Measurements from ENCODE around the gene CNIH1. TPM values are rescaled to one million over a fixed set of nuclear protein-coding genes. Genes with fewer than 3 reads are reported as not detected.

The CNIH1 gene
- total RNA-seq (40.5 TPM), polyA plus RNA-seq (100 to 1,000 TPM in 2 of 4 donors, 10 to 100 TPM in 2; 81.2 to 112 (median 102) TPM)

DNA sequence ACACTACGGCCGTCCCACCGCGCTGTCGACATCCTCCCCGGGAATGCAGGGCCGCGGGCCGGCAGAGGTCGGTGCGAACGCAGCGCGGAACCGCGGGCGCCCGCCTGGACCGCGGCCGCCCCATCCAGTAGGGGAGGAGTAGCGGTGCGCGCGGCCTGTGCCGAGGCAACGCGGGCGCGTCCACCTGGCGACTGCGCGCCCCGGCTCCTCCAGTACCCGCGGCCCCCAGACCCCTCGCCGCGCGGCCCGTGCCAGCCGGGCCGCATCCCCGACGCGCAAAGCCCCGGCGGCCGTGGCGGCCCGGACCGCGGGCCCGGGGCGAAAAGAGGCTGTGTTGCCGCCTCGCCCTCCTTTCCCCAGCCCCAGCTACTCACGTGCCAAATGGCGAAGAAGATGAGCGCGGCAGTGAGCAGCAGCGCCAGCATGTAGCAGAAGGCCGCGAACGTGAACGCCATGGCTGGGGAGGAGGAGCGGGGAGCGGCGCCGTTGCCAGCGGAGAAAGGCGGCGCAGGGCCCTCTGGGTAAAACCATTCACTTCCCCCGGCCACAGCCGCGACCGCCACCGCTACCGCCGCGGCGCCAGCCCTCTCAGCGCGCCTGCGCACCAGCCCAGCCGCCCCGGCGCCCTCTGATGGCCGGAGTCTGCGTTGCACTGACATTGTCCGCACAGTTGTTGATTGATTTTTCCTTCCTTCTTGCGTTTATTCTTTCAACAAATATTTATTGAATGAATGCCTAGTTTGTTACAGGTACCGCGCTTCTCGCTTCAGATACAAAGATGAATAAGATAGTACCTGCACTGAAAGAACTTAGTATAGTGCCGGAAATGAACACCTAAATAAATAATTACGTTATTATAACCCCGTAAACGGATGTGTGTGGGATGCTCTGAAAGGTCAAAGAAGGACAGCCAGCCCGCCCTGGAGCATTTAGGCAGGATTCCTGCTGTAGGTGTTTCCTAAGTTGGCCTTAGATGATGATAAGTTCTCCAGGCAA lies at the start of gene CNIH1:
Gene CNIH1 (minus strand): TSS at position 502 of the 996 bp plus-strand sequence. CDS start 47 bp downstream, at position 455.
- Histone ChIP-seq H3K27me3 (ENCODE audit: control insufficient read depth, insufficient read depth, low read length) (no peaks in the 10 kb centered on the region), H3K9me3 (ENCODE audit: control insufficient read depth in 2 of 2, low read length in 2 of 2) (no peaks in the 10 kb centered on the region), H3K27ac (ENCODE audit: insufficient read depth, low read length, poor library complexity, severe bottlenecking) (peak within 1 kb of the TSS; percentile 74), H3K36me3 (ENCODE audit: control insufficient read depth, insufficient read depth, low read length) (peaks cover 3% of the 10 kb centered on the region), H3K4me1 (ENCODE audit: control insufficient read depth, insufficient read depth, low read length, poor library complexity, severe bottlenecking) (peaks cover 45% of the 10 kb centered on the region), H3K4me3 (ENCODE audit: low read depth, low read length) (peak within 1 kb of the TSS; percentile 93)
- DNase-seq (peak; percentile 87 to 94 (median 93)), ATAC-seq (ENCODE audit: low read depth in 2 of 2) (peak; percentile 96)
- Mint-ChIP-seq H3K9me3 (peaks cover 0 to 2% (median 0%) of the 10 kb centered on the region in 7 donors), H3K27me3 (peaks cover 16% of the 10 kb centered on the region), H3K27ac (peak within 1 kb of the TSS; percentile 90 to 97 (median 97)), H3K36me3 (peaks cover 4% of the 10 kb centered on the region), H3K4me3 (peak within 1 kb of the TSS; percentile 85 to 98 (median 94)), H3K4me1 (peaks cover 29 to 55% (median 43%) of the 10 kb centered on the region in 4 donors)

DNA sequence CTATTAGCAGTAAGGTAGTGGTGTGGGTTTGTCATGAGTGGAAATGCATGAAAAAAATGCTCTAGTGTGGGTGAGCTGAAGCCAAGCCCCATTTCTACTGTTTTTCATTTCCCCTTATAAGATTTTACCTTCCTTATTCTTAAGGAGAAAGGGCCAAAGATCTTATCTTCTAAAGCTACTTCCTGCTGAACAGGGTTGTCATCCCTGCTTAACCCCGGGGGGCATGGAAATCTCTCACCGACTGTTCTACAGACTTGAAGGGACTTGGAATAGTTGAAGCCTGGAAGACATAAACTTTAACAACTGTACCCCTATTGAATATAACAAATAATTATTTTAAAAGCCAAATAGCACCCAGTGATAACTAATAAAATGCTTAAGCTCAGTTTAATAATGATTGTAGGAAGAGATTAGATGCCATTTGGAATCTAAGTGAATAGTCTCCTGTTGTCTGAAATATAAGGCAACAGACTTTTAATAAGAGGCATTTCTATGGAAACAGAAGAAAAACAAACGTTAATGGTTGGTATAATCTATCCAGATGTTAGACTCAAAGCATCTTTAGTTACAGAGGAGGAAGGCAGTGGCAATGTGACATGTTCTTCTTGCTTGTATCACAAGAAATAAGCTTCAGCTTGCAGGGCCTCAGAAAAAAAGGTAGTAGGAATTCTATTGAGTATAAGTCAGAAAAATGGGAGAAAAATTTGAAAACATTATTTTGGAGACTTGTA lies 49.4 kb upstream of the CNIH1 start:
- no peak for ATAC-seq (ENCODE audit: low read depth in 2 of 2)

DNA sequence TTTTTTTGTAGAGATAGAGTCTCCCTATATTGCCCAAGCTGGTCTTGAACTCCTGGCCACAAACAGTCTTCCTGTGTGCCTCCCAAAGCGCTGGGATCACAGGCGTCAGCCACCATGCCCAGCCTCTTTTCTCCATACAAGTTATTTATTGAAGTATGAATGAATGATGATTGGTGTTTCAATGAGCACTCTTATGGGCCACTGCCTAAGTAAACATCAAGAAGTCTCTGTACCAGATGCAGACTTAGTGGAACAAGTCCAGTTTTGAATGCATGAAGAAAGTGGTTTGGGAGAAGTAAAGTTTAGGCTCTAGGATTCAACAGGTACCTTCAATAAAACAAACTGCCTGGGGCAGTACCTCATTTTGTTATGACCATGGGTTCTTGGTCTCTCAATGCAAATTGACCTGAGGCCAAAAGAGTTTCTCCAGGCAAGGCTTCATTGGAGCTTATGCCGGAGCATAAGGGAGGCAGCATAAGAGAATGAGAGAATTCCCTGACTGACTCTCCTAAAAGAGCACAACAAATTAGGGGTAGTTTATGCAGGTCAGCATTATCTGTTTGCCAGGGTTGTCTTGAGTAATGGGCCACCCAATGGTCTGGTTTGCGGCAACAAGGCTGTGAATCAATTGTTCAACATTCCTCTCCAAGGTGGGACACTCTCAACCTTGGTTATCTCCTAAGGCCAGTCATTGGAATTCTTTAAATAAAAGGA lies 48.7 kb upstream of the CNIH1 start:
- peaks cover 32 to 53% (median 40%) of the 10 kb centered on the region in 4 donors for H3K4me1 Mint-ChIP-seq
- Histone ChIP-seq H3K27ac (ENCODE audit: insufficient read depth, low read length, poor library complexity, severe bottlenecking) (peak overlapping the region; percentile 85), H3K4me1 (ENCODE audit: control insufficient read depth, insufficient read depth, low read length, poor library complexity, severe bottlenecking) (peaks cover 44% of the 10 kb centered on the region), H3K36me3 (ENCODE audit: control insufficient read depth, insufficient read depth, low read length) (no peaks in the 10 kb centered on the region), H3K4me3 (ENCODE audit: low read depth, low read length) (peak overlapping the region; percentile 89), H3K27me3 (ENCODE audit: control insufficient read depth, insufficient read depth, low read length) (no peaks in the 10 kb centered on the region), H3K9me3 (ENCODE audit: control insufficient read depth in 2 of 2, low read length in 2 of 2) (no peaks in the 10 kb centered on the region)
- peak overlapping the region; percentile 92 to 94 (median 92) for H3K4me3 Mint-ChIP-seq
- peaks cover 0 to 3% (median 0%) of the 10 kb centered on the region in 7 donors for H3K9me3 Mint-ChIP-seq
- no peak for ATAC-seq (ENCODE audit: low read depth in 2 of 2)
- H3K36me3 Mint-ChIP-seq, result peaks cover 3% of the 10 kb centered on the region
- DNase-seq, result no peak
- peak overlapping the region; percentile 96 to 97 (median 97) for H3K27ac Mint-ChIP-seq
- peaks cover 4% of the 10 kb centered on the region for H3K27me3 Mint-ChIP-seq

More for the DNA sequence above, 49.4 kb upstream of the CNIH1 start:
- no peak for DNase-seq
- H3K27ac Mint-ChIP-seq, result peak overlapping the region in 2 of 3 donors; percentile 40 to 67
- H3K27me3 ChIP-seq (ENCODE audit: control insufficient read depth, insufficient read depth, low read length), result no peaks in the 10 kb centered on the region
- peaks cover 25 to 45% (median 33%) of the 10 kb centered on the region in 4 donors for H3K4me1 Mint-ChIP-seq
- H3K4me3 ChIP-seq (ENCODE audit: low read depth, low read length), result no peak overlapping the region
- H3K27ac ChIP-seq (ENCODE audit: insufficient read depth, low read length, poor library complexity, severe bottlenecking), result no peak overlapping the region
- peaks cover 3% of the 10 kb centered on the region for H3K36me3 Mint-ChIP-seq
- H3K9me3 Mint-ChIP-seq, result peaks cover 0 to 3% (median 0%) of the 10 kb centered on the region in 7 donors
- H3K36me3 ChIP-seq (ENCODE audit: control insufficient read depth, insufficient read depth, low read length), result no peaks in the 10 kb centered on the region
- H3K9me3 ChIP-seq (ENCODE audit: control insufficient read depth in 2 of 2, low read length in 2 of 2), result no peaks in the 10 kb centered on the region
- peaks cover 4% of the 10 kb centered on the region for H3K27me3 Mint-ChIP-seq
- H3K4me3 Mint-ChIP-seq, result peak overlapping the region in 3 of 4 donors; percentile 29 to 94 (median 38)
- H3K4me1 ChIP-seq (ENCODE audit: control insufficient read depth, insufficient read depth, low read length, poor library complexity, severe bottlenecking), result peaks cover 36% of the 10 kb centered on the region

DNA sequence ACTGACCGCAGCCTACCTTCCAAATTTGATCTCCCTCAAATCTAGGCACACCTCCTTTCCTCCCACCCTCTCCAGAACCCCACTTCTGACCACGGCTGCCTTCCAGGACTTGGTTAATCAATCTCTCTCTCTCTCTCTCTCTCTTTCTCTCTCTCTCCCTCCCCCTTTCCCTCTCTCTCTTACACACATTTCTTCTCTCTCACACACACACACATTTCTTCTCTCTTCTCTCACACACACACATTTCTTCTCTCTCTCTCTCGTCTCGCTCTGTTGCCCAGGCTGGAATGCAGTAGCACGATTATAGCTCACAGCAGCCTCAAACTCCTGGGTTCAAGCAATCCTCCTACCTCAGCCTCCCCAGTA lies 48.1 kb upstream of the CNIH1 start:
- Histone ChIP-seq H3K27me3 (ENCODE audit: control insufficient read depth, insufficient read depth, low read length) (no peaks in the 10 kb centered on the region), H3K4me1 (ENCODE audit: control insufficient read depth, insufficient read depth, low read length, poor library complexity, severe bottlenecking) (peaks cover 46% of the 10 kb centered on the region), H3K36me3 (ENCODE audit: control insufficient read depth, insufficient read depth, low read length) (no peaks in the 10 kb centered on the region), H3K27ac (ENCODE audit: insufficient read depth, low read length, poor library complexity, severe bottlenecking) (peak overlapping the region; percentile 85), H3K9me3 (ENCODE audit: control insufficient read depth in 2 of 2, low read length in 2 of 2) (no peaks in the 10 kb centered on the region), H3K4me3 (ENCODE audit: low read depth, low read length) (peak overlapping the region; percentile 89)
- DNase-seq (no peak), ATAC-seq (ENCODE audit: low read depth in 2 of 2) (no peak)
- Mint-ChIP-seq H3K36me3 (peaks cover 3% of the 10 kb centered on the region), H3K27me3 (peaks cover 4% of the 10 kb centered on the region), H3K9me3 (peaks cover 0 to 3% (median 0%) of the 10 kb centered on the region in 7 donors), H3K27ac (peak overlapping the region; percentile 96 to 97 (median 97)), H3K4me3 (peak overlapping the region; percentile 92 to 94 (median 92)), H3K4me1 (peaks cover 38 to 59% (median 46%) of the 10 kb centered on the region in 4 donors)

DNA sequence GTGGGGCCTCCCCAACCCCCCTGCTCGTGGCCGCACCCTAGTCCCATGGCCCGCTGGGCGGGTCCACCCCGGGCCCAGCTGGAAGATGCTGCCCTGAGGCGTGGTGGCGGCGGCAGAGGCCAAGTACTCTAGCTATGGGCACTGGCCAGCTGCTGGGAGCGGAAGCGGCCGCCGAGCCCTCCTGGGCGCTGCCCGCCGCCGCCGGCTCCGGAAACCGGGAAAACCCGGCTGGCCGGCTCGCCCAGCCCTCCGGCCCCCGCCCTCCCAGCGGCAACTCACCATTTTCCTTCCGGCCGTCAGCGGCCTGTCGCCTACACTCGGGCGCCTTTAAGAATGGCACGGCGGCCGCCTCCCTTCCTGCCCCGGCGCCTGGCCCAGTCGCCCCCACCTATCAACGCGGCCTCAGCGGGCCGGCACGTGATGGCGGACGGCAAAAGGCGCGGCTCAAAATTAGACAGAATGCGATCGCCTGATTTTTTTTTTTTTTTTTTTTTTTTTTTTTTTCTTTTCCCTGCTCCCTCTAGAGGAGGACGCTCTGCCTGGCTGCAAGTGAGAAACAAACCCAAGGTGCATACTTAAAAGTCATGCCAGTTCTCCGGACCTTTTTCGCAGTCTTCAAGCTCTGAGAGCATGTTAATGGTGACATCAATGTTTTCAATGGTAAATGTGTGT lies 47.6 kb upstream of the CNIH1 start, which contains the start of gene GMFB:
Gene GMFB (minus strand): TSS at position 335 of the 672 bp plus-strand sequence. CDS start 53 bp downstream, at position 282.
- Mint-ChIP-seq H3K9me3 (peaks cover 0 to 3% (median 0%) of the 10 kb centered on the region in 7 donors), H3K4me3 (peak within 1 kb of the TSS; percentile 92 to 97 (median 93)), H3K4me1 (peaks cover 41 to 63% (median 51%) of the 10 kb centered on the region in 4 donors), H3K27me3 (peaks cover 4% of the 10 kb centered on the region), H3K36me3 (peaks cover 3% of the 10 kb centered on the region), H3K27ac (peak within 1 kb of the TSS; percentile 96 to 99 (median 97))
- peak; percentile 96 to 97 for ATAC-seq (ENCODE audit: low read depth in 2 of 2)
- Histone ChIP-seq H3K27ac (ENCODE audit: insufficient read depth, low read length, poor library complexity, severe bottlenecking) (peak within 1 kb of the TSS; percentile 85), H3K4me1 (ENCODE audit: control insufficient read depth, insufficient read depth, low read length, poor library complexity, severe bottlenecking) (peaks cover 46% of the 10 kb centered on the region), H3K4me3 (ENCODE audit: low read depth, low read length) (peak within 1 kb of the TSS; percentile 89), H3K36me3 (ENCODE audit: control insufficient read depth, insufficient read depth, low read length) (no peaks in the 10 kb centered on the region), H3K9me3 (ENCODE audit: control insufficient read depth in 2 of 2, low read length in 2 of 2) (no peaks in the 10 kb centered on the region), H3K27me3 (ENCODE audit: control insufficient read depth, insufficient read depth, low read length) (no peaks in the 10 kb centered on the region)
- DNase-seq, result peak; percentile 84 to 95 (median 88)

DNA sequence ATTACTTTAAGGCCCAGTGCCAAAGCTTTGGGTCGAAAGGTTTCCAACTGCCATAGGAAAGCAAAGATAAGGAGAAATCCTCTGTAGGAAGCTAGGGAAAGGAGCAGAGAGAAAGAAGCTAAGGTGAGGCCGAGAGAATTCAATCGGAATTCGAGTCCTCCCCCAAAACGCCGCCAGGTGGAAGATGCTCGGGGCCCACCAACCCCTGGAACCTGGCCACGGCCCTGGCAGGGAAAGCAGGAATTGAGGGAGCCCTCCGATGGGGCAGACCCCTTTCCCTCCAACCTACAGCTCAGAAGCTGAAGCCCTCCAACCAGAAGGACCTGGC lies 47.1 kb upstream of the CNIH1 start:
- Histone ChIP-seq H3K27me3 (ENCODE audit: control insufficient read depth, insufficient read depth, low read length) (no peaks in the 10 kb centered on the region), H3K4me3 (ENCODE audit: low read depth, low read length) (peak overlapping the region; percentile 86), H3K36me3 (ENCODE audit: control insufficient read depth, insufficient read depth, low read length) (no peaks in the 10 kb centered on the region), H3K4me1 (ENCODE audit: control insufficient read depth, insufficient read depth, low read length, poor library complexity, severe bottlenecking) (peaks cover 46% of the 10 kb centered on the region), H3K9me3 (ENCODE audit: control insufficient read depth in 2 of 2, low read length in 2 of 2) (no peaks in the 10 kb centered on the region), H3K27ac (ENCODE audit: insufficient read depth, low read length, poor library complexity, severe bottlenecking) (peak overlapping the region; percentile 85)
- Mint-ChIP-seq H3K36me3 (peaks cover 3% of the 10 kb centered on the region), H3K4me3 (peak overlapping the region; percentile 92 to 97 (median 93)), H3K27me3 (peaks cover 4% of the 10 kb centered on the region), H3K4me1 (peaks cover 45 to 68% (median 56%) of the 10 kb centered on the region in 4 donors), H3K9me3 (peaks cover 0 to 3% (median 0%) of the 10 kb centered on the region in 7 donors), H3K27ac (peak overlapping the region; percentile 94 to 99 (median 97))
- no peak for ATAC-seq (ENCODE audit: low read depth in 2 of 2)
- no peak for DNase-seq

All from CD4-positive, CD25-positive, alpha-beta regulatory T cell (primary cell).